Vagina (tissue), 2 donors: ENCODE data around the gene HBEGF.

Experiments
- POLR2A ChIP-seq, 2 donors: fragments of 450-650 bp; IDR thresholded peaks; one replicate each; pipeline ENCODE4 v1.6.1; 2017; ENCODE audit warnings: antibody characterized with exemption in 2 of 2, mild to moderate bottlenecking in 2 of 2, moderate library complexity in 2 of 2
- POLR2AphosphoS5 ChIP-seq, 2 donors: sonication (generic); formaldehyde crosslinking; IDR thresholded peaks; one replicate each; pipeline ENCODE4 v1.9.0; 2017; ENCODE audit warnings: antibody characterized with exemption in 2 of 2, mild to moderate bottlenecking in 2 of 2, low read depth in 1 of 2; ENCODE audit not compliant: insufficient read depth in 1 of 2
- TF ChIP-seq, protein P1 (sequence below), 3 experiments: fragments of 450-650 bp in 2 of 3; fragments of 200-600 bp in 1 of 3; sonication (generic) in 1 of 3; IDR thresholded peaks; one replicate each; pipeline ENCODE4 v1.5.1; 2017 to 2019; ENCODE audit warnings: antibody characterized with exemption in 3 of 3, mild to moderate bottlenecking in 2 of 3, moderate library complexity in 2 of 3

- TF ChIP-seq, protein P1, sequence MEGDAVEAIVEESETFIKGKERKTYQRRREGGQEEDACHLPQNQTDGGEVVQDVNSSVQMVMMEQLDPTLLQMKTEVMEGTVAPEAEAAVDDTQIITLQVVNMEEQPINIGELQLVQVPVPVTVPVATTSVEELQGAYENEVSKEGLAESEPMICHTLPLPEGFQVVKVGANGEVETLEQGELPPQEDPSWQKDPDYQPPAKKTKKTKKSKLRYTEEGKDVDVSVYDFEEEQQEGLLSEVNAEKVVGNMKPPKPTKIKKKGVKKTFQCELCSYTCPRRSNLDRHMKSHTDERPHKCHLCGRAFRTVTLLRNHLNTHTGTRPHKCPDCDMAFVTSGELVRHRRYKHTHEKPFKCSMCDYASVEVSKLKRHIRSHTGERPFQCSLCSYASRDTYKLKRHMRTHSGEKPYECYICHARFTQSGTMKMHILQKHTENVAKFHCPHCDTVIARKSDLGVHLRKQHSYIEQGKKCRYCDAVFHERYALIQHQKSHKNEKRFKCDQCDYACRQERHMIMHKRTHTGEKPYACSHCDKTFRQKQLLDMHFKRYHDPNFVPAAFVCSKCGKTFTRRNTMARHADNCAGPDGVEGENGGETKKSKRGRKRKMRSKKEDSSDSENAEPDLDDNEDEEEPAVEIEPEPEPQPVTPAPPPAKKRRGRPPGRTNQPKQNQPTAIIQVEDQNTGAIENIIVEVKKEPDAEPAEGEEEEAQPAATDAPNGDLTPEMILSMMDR (IDR thresholded peaks at IDR 0.05): no peak
- TF ChIP-seq POLR2A (IDR thresholded peaks at IDR 0.05): no peak
- peak in 1 of 2 donors; percentile 17 for TF ChIP-seq POLR2AphosphoS5 (IDR thresholded peaks at IDR 0.05; ENCODE audit: insufficient read depth in 1 of 2, low read depth in 1 of 2)
Observed at GRCh38 chr5:140348104-140348503, 1.7 kb upstream of the HBEGF start.
